SK-N-MC (cell line): Measurements from ENCODE around the gene PDX1.
A peak's percentile ranks its signal among the peaks of the same experiment; 100 is the strongest.

Experiments
- DNase-seq: peaks from one replicate; pipeline ENCODE4 v3.0.0-alpha.2; 2011; ENCODE audit warnings: low read depth, low spot score
- H3K27ac ChIP-seq: fragments of 200-600 bp; sonication (generic); 2 replicates; pipeline ENCODE4 v1.5.1; 2016; ENCODE audit warnings: mixed run types
- H3K36me3 ChIP-seq: fragments of 200-600 bp; sonication (generic); 2 replicates; pipeline ENCODE4 v1.6.1; 2017; ENCODE audit warnings: antibody characterized with exemption, low read length, mixed read lengths; ENCODE audit not compliant: insufficient read depth
- H3K4me3 ChIP-seq: fragments of 200-600 bp; sonication (generic); 2 replicates; pipeline ENCODE4 v1.5.1; 2016
- H3K9ac ChIP-seq: fragments of 200-600 bp; sonication (generic); 2 replicates; pipeline ENCODE4 v1.8.0; 2017; ENCODE audit warnings: mixed run types, mixed read lengths; ENCODE audit not compliant: insufficient read length
- H3K9me3 ChIP-seq: fragments of 200-600 bp; sonication (generic); 2 replicates; pipeline ENCODE4 v1.6.1; 2017; ENCODE audit warnings: low read depth, mild to moderate bottlenecking, antibody characterized with exemption, low read length, moderate library complexity, mixed read lengths
- EZH2 ChIP-seq: fragments of 200-600 bp; sonication (generic); IDR thresholded peaks from one replicate; pipeline ENCODE4 v1.6.1; 2017; ENCODE audit warnings: antibody characterized with exemption
- FOXP2 ChIP-seq: optimal IDR thresholded peaks from 2 replicates; pipeline ENCODE3; 2011; ENCODE audit warnings: mild to moderate bottlenecking, moderate library complexity; ENCODE audit not compliant: insufficient read depth; ENCODE audit errors: extremely low read length, control extremely low read depth
- POLR2AphosphoS5 ChIP-seq: IDR thresholded peaks from 2 replicates; pipeline ENCODE4 v1.6.1; 2012; ENCODE audit warnings: mild to moderate bottlenecking, low read depth, low read length, borderline replicate concordance

Gene PDX1

GRCh38 chr13:27920677-27921420 lies 1.0 kb downstream of the PDX1 start:
- H3K27ac ChIP-seq = no peak overlapping the region
- no peaks in the 10 kb centered on the region for H3K9me3 ChIP-seq
- no peak for DNase-seq
- TF ChIP-seq EZH2 (peak; percentile 85), FOXP2 (no peak), POLR2AphosphoS5 (no peak)
- H3K9ac ChIP-seq = no peak overlapping the region
- H3K36me3 ChIP-seq = no peaks in the 10 kb centered on the region
- peak overlapping the region; percentile 12; the same call in 1 of the 2 replicates for H3K4me3 ChIP-seq

GRCh38 chr13:27921421-27921960 lies 1.7 kb downstream of the PDX1 start:
- DNase-seq = no peak
- no peak overlapping the region for H3K4me3 ChIP-seq

GRCh38 chr13:27921961-27922882 lies 2.4 kb downstream of the PDX1 start:
- H3K27ac ChIP-seq = no peak overlapping the region
- no peak overlapping the region for H3K9ac ChIP-seq
- no peaks in the 10 kb centered on the region for H3K36me3 ChIP-seq
- no peak for DNase-seq
- H3K9me3 ChIP-seq = no peaks in the 10 kb centered on the region
- TF ChIP-seq FOXP2 = no peak
- TF ChIP-seq EZH2 = peak; percentile 49
- H3K4me3 ChIP-seq = no peak overlapping the region

More at GRCh38 chr13:27921421-27921960, 1.7 kb downstream of the PDX1 start:
- Histone ChIP-seq H3K27ac (no peak overlapping the region), H3K9ac (no peak overlapping the region), H3K36me3 (no peaks in the 10 kb centered on the region), H3K9me3 (no peaks in the 10 kb centered on the region)
- TF ChIP-seq FOXP2 = no peak
- no peak for TF ChIP-seq EZH2
- no peak for TF ChIP-seq POLR2AphosphoS5

- H3K4me3 ChIP-seq = no peak overlapping the region
- H3K36me3 ChIP-seq = no peaks in the 10 kb centered on the region
- no peaks in the 10 kb centered on the region for H3K9me3 ChIP-seq
- no peak for DNase-seq
- H3K27ac ChIP-seq = no peak overlapping the region
- no peak for TF ChIP-seq FOXP2
- TF ChIP-seq EZH2 = no peak
- no peak for TF ChIP-seq POLR2AphosphoS5
- H3K9ac ChIP-seq = no peak overlapping the region
Observed at GRCh38 chr13:27922883-27923612, 3.2 kb downstream of the PDX1 start.

- H3K36me3 ChIP-seq = no peaks in the 10 kb centered on the region
- no peak overlapping the region for H3K27ac ChIP-seq
- H3K4me3 ChIP-seq = no peak overlapping the region
- DNase-seq = no peak
- TF ChIP-seq POLR2AphosphoS5 = no peak
- TF ChIP-seq FOXP2 = no peak
- TF ChIP-seq EZH2 = no peak
- no peak overlapping the region for H3K9ac ChIP-seq
- H3K9me3 ChIP-seq = no peaks in the 10 kb centered on the region
Observed at GRCh38 chr13:27923794-27924528, 4.2 kb downstream of the PDX1 start.

- no peaks in the 10 kb centered on the region for H3K36me3 ChIP-seq
- no peak for DNase-seq
- no peaks in the 10 kb centered on the region for H3K9me3 ChIP-seq
- no peak overlapping the region for H3K4me3 ChIP-seq
- H3K27ac ChIP-seq = no peak overlapping the region
- no peak overlapping the region for H3K9ac ChIP-seq
- TF ChIP-seq FOXP2 = no peak
- no peak for TF ChIP-seq POLR2AphosphoS5
- TF ChIP-seq EZH2 = peak; percentile 84
Observed at GRCh38 chr13:27924529-27925141, 4.8 kb downstream of the PDX1 start.

GRCh38 chr13:27925220-27925991 lies 5.6 kb downstream of the PDX1 start:
- Histone ChIP-seq H3K4me3 (no peak overlapping the region), H3K27ac (no peak overlapping the region), H3K9me3 (no peaks in the 10 kb centered on the region), H3K9ac (no peak overlapping the region), H3K36me3 (no peaks in the 10 kb centered on the region)
- TF ChIP-seq EZH2 (peak; percentile 32), FOXP2 (no peak), POLR2AphosphoS5 (no peak)
- DNase-seq = no peak
